ENCODE results near the gene MCM7. TPM values are rescaled to one million over a fixed set of nuclear protein-coding genes. Genes with fewer than 3 reads are reported as not detected.

The MCM7 gene
- total RNA-seq, 2 donors from 2014 or later, result 8.3 to 13.0 TPM

- no peaks in the 10 kb centered on the region for H3K9me3 ChIP-seq
- TF ChIP-seq, protein P1, sequence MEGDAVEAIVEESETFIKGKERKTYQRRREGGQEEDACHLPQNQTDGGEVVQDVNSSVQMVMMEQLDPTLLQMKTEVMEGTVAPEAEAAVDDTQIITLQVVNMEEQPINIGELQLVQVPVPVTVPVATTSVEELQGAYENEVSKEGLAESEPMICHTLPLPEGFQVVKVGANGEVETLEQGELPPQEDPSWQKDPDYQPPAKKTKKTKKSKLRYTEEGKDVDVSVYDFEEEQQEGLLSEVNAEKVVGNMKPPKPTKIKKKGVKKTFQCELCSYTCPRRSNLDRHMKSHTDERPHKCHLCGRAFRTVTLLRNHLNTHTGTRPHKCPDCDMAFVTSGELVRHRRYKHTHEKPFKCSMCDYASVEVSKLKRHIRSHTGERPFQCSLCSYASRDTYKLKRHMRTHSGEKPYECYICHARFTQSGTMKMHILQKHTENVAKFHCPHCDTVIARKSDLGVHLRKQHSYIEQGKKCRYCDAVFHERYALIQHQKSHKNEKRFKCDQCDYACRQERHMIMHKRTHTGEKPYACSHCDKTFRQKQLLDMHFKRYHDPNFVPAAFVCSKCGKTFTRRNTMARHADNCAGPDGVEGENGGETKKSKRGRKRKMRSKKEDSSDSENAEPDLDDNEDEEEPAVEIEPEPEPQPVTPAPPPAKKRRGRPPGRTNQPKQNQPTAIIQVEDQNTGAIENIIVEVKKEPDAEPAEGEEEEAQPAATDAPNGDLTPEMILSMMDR (IDR thresholded peaks at IDR 0.05), result no peak
- H3K4me3 ChIP-seq, result no peak overlapping the region
- H3K4me1 ChIP-seq, result peaks cover 0 to 23% of the 10 kb centered on the region in 2 donors
- no peak overlapping the region for H3K27ac ChIP-seq
- DNase-seq (ENCODE audit: low spot score), result no peak
- peaks cover 20% of the 10 kb centered on the region for H3K36me3 ChIP-seq
- no peaks in the 10 kb centered on the region for H3K27me3 ChIP-seq
Measured at GRCh38 chr7:100087055-100087750, 14.0 kb downstream of the MCM7 start.

DNA sequence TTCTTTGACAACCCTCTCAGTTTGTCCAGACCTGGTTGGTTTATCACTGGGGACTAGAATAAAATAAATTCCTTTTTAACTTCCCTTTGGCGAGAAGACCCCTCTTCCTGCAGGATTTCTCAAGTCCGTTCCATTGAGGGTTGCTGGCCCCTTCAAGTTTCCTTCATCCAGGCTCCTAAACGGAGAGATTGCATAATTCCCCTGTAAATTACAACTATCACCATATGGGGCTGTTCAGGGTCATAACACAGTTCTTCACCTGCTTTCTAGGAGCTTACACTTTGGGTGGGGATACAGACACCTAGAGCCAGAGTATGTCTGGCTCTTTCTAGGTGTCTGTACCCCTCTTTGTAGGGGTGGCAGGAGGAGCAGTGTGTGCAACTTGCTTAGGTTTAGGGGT lies 15.7 kb downstream of the MCM7 start:
- Histone ChIP-seq H3K27ac (no peak overlapping the region), H3K4me1 (peaks cover 0 to 32% of the 10 kb centered on the region in 2 donors), H3K36me3 (peaks cover 4% of the 10 kb centered on the region), H3K27me3 (no peaks in the 10 kb centered on the region), H3K9me3 (no peaks in the 10 kb centered on the region), H3K4me3 (no peak overlapping the region)
- DNase-seq (ENCODE audit: low spot score), result no peak
- TF ChIP-seq, protein P1 (IDR thresholded peaks at IDR 0.05), result no peak

GRCh38 chr7:100082978-100083377 lies 18.2 kb downstream of the MCM7 start:
- peak overlapping the region; percentile 81 to 82 for H3K27ac ChIP-seq
- no peaks in the 10 kb centered on the region for H3K9me3 ChIP-seq
- TF ChIP-seq, protein P1 (IDR thresholded peaks at IDR 0.05), result no peak
- H3K4me3 ChIP-seq, result no peak overlapping the region
- H3K4me1 ChIP-seq, result peaks cover 0 to 31% of the 10 kb centered on the region in 2 donors
- peaks cover 14% of the 10 kb centered on the region for H3K36me3 ChIP-seq
- no peaks in the 10 kb centered on the region for H3K27me3 ChIP-seq
- no peak for DNase-seq (ENCODE audit: low spot score)

GRCh38 chr7:100081535-100082102 lies 19.6 kb downstream of the MCM7 start, which contains the start of gene ZNF3:
Gene ZNF3 (minus strand): TSS chr7:100081723. CDS start chr7:100077357, 4,366 bp downstream.
- Histone ChIP-seq H3K27me3 (no peaks in the 10 kb centered on the region), H3K9me3 (no peaks in the 10 kb centered on the region), H3K4me3 (peak within 1 kb of the TSS; percentile 81 to 100), H3K36me3 (peaks cover 24% of the 10 kb centered on the region), H3K27ac (peak within 1 kb of the TSS; percentile 81 to 82), H3K4me1 (peaks cover 0 to 30% of the 10 kb centered on the region in 2 donors)
- TF ChIP-seq, protein P1 (IDR thresholded peaks at IDR 0.05), result peak; percentile 89 to 97
- peak; percentile 99 for DNase-seq (ENCODE audit: low spot score)

- no peak for DNase-seq (ENCODE audit: low spot score)
- H3K4me1 ChIP-seq, result peaks cover 0 to 30% of the 10 kb centered on the region in 2 donors
- H3K4me3 ChIP-seq, result peak overlapping the region; percentile 81 to 100
- H3K27ac ChIP-seq, result peak overlapping the region; percentile 81 to 82
- H3K27me3 ChIP-seq, result no peaks in the 10 kb centered on the region
- H3K9me3 ChIP-seq, result no peaks in the 10 kb centered on the region
- peaks cover 30% of the 10 kb centered on the region for H3K36me3 ChIP-seq
- TF ChIP-seq, protein P1 (IDR thresholded peaks at IDR 0.05), result no peak
Measured at GRCh38 chr7:100080907-100081534, 20.2 kb downstream of the MCM7 start.

Measured in right atrium auricular region (tissue), 2 donors.